A673 (cell line): ENCODE measurements around the gene SPATA16. TPM values are rescaled to one million over a fixed set of nuclear protein-coding genes. Genes with fewer than 3 reads are reported as not detected.

ENCODE experiments used
- BruUV-seq: library from RNA; stranded (reverse); fragments of 400-500 nt; replicated peaks from 2 replicates; lab custom pipeline; 2021; lab: Mats Ljungman, UMichigan
- CTCF ChIA-PET: fragments of 300-600 bp; sonication (Branson Sonifier 250); formaldehyde crosslinking; loops from one replicate; lab custom pipeline; 2022; ENCODE audit warnings: antibody characterized with exemption; lab: Charles Lee
- POLR2A ChIA-PET: fragments of 300-600 bp; sonication (Branson Sonifier 250); formaldehyde crosslinking; loops from one replicate; lab custom pipeline; 2022; ENCODE audit warnings: antibody characterized with exemption; ENCODE audit not compliant: low non-redundant PET; lab: Charles Lee
- DNase-seq: peaks from one replicate; pipeline ENCODE4 v3.0.0-alpha.2; 2015; ENCODE audit warnings: low spot score
- H3K27ac ChIP-seq: fragments of 200-600 bp; sonication (generic); 2 replicates; pipeline ENCODE4 v1.5.1; 2016; ENCODE audit warnings: mixed run types, low read depth, mild to moderate bottlenecking, mixed read lengths, antibody characterized with exemption, low read length; ENCODE audit not compliant: poor library complexity, severe bottlenecking
- H3K27me3 ChIP-seq: fragments of 200-600 bp; sonication (generic); replicated peaks from 2 replicates; pipeline ENCODE4 v1.6.1; 2017; ENCODE audit warnings: mixed run types, low read depth, mild to moderate bottlenecking, mixed read lengths, antibody characterized with exemption, low read length; ENCODE audit not compliant: insufficient read depth, poor library complexity
- H3K36me3 ChIP-seq: fragments of 200-600 bp; sonication (generic); 2 replicates; pipeline ENCODE4 v1.6.1; 2016; ENCODE audit warnings: mixed run types, mild to moderate bottlenecking, mixed read lengths, antibody characterized with exemption, low read length; ENCODE audit not compliant: insufficient read depth, poor library complexity, severe bottlenecking
- H3K4me1 ChIP-seq: fragments of 200-600 bp; sonication (generic); 2 replicates; pipeline ENCODE4 v1.6.1; 2017; ENCODE audit warnings: mixed run types, mild to moderate bottlenecking, mixed read lengths, antibody characterized with exemption, low read length; ENCODE audit not compliant: insufficient read depth, poor library complexity, severe bottlenecking
- H3K4me3 ChIP-seq: fragments of 200-600 bp; sonication (generic); 2 replicates; pipeline ENCODE4 v1.5.1; 2016; ENCODE audit warnings: low read depth, mixed run types, mild to moderate bottlenecking, mixed read lengths, low read length; ENCODE audit not compliant: poor library complexity, severe bottlenecking
- H3K9me3 ChIP-seq: fragments of 200-600 bp; sonication (generic); 2 replicates; pipeline ENCODE4 v1.6.1; 2016; ENCODE audit warnings: mixed run types, low read depth, mild to moderate bottlenecking, mixed read lengths, antibody characterized with exemption, low read length; ENCODE audit not compliant: poor library complexity, severe bottlenecking
- EZH2 ChIP-seq: fragments of 200-600 bp; sonication (generic); IDR thresholded peaks from 2 replicates; pipeline ENCODE4 v1.6.1; 2017; ENCODE audit warnings: borderline replicate concordance, low read depth, mild to moderate bottlenecking, mixed read lengths, antibody characterized with exemption, low read length; ENCODE audit not compliant: poor library complexity, severe bottlenecking
- intact Hi-C: fragments of 100-400 bp; cut with micrococcal nuclease; formaldehyde crosslinking; loops from one replicate; pipeline ENCODE4 v1.10.0; 2022; ENCODE audit not compliant: unreplicated experiment
- total RNA-seq: library from RNA; stranded (reverse); gene quantifications from 2 replicates; pipeline ENCODE4 v1.2.3, GENCODE V29; 2021
- TF ChIP-seq, protein P1 (sequence below): fragments of 300-800, 200-600 bp; sonication (generic); conservative IDR thresholded peaks from 2 replicates; pipeline ENCODE4 v1.5.1; 2017; ENCODE audit warnings: low read depth, mild to moderate bottlenecking, antibody characterized with exemption, low read length, moderate library complexity, mixed read lengths

SPATA16 gene
- total RNA-seq, 1 experiment from 2014 or later = not detected

DNA sequence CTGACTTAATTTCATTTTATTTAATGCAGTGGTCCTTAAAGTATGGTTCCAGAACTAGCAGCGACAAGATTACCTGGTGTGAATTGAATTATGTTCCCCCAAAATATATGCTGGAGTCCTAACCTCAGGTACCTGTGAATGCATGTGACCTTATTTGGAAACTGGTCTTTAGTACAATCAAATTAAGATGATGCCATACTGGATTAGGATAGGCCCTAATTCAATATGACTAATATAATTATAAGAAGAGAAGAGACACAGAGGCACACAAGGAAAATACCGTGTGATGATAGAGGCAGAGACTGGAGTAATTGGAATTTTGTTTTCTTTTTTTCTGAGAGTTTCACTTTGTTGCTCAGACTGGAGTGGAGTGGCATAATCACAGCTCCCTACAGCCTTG lies 12.6 kb upstream of the SPATA16 start:
- no peak for TF ChIP-seq EZH2
- TF ChIP-seq, protein P1, sequence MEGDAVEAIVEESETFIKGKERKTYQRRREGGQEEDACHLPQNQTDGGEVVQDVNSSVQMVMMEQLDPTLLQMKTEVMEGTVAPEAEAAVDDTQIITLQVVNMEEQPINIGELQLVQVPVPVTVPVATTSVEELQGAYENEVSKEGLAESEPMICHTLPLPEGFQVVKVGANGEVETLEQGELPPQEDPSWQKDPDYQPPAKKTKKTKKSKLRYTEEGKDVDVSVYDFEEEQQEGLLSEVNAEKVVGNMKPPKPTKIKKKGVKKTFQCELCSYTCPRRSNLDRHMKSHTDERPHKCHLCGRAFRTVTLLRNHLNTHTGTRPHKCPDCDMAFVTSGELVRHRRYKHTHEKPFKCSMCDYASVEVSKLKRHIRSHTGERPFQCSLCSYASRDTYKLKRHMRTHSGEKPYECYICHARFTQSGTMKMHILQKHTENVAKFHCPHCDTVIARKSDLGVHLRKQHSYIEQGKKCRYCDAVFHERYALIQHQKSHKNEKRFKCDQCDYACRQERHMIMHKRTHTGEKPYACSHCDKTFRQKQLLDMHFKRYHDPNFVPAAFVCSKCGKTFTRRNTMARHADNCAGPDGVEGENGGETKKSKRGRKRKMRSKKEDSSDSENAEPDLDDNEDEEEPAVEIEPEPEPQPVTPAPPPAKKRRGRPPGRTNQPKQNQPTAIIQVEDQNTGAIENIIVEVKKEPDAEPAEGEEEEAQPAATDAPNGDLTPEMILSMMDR = no peak
- no peaks in the 10 kb centered on the region for H3K36me3 ChIP-seq
- H3K4me3 ChIP-seq = no peak overlapping the region
- POLR2A ChIA-PET = no interaction called here
- no peaks in the 10 kb centered on the region for H3K9me3 ChIP-seq
- H3K27me3 ChIP-seq = no peaks in the 10 kb centered on the region
- DNase-seq = no peak
- no peaks in the 10 kb centered on the region for H3K4me1 ChIP-seq
- intact Hi-C loops = no loop called here
- CTCF ChIA-PET = no interaction called here
- H3K27ac ChIP-seq = no peak overlapping the region
- no TSS peak for BruUV-seq

DNA sequence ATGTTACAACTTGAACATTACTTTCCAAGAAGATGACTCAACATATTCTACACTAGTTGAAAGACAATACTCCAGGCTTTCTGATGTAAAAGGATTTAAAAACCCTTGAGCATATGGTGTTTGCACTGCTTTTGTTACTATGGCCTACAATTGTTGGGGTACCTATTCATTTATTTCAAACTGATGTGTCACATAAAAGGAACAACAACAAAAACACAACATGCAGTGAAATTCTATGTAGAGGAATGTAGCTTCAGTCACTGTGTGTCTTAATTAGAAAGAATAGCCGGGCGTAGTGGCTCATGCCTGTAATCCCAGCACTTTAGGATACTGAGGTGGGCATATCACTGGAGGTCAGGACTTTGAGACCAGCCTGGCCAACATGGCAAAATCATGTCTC lies 1.6 kb downstream of the SPATA16 start:
- no peak for DNase-seq
- no peaks in the 10 kb centered on the region for H3K9me3 ChIP-seq
- no peak overlapping the region for H3K4me3 ChIP-seq
- no peak overlapping the region for H3K27ac ChIP-seq
- TF ChIP-seq, protein P1 = no peak
- H3K4me1 ChIP-seq = peaks cover 22% of the 10 kb centered on the region
- H3K36me3 ChIP-seq = no peaks in the 10 kb centered on the region
- intact Hi-C loops = no loop called here
- no TSS peak for BruUV-seq
- ChIA-PET CTCF (no interaction called here), POLR2A (no interaction called here)
- H3K27me3 ChIP-seq = no peaks in the 10 kb centered on the region

DNA sequence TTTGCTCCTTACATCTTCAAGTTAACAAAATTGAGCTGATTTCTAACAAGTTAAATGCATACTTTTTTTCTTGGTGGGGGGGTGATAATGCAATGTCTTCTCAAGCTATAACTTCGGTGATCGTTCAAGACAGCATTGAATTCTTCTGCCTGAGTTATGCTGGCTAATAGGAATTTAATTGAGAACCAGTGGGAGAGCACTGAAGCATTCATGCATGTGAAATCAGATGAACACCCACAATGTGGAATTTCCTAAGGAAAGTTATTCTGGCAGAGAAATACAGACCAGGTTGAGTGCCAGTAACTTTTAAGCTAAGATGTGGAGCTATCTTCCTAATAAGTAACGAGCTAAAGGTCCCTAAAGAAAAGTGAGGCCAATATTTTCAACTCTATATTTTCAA lies 3.0 kb downstream of the SPATA16 start:
- H3K27me3 ChIP-seq = no peaks in the 10 kb centered on the region
- H3K4me1 ChIP-seq = peaks cover 22% of the 10 kb centered on the region
- TF ChIP-seq, protein P1 = no peak
- no peak for TF ChIP-seq EZH2
- no peak overlapping the region for H3K4me3 ChIP-seq
- intact Hi-C loops = no loop called here
- POLR2A ChIA-PET = no interaction called here
- H3K36me3 ChIP-seq = no peaks in the 10 kb centered on the region
- no TSS peak for BruUV-seq
- H3K27ac ChIP-seq = no peak overlapping the region
- no peaks in the 10 kb centered on the region for H3K9me3 ChIP-seq
- CTCF ChIA-PET = no interaction called here
- DNase-seq = peak; percentile 48
